DND-41 (cell line): ENCODE data around the gene PAPOLA.

Experiments used
- ATAC-seq: fragments of 200-7000 bp; cut with Tn5 transposase; 3 replicates; pipeline ENCODE4 v1.9.1; 2021; ENCODE audit warnings: low read depth; ENCODE audit not compliant: insufficient read depth
- DNase-seq: peaks from one replicate; pipeline ENCODE4 v3.0.0-alpha.2; 2020
- H2AFZ ChIP-seq: 2 replicates; pipeline ENCODE4 v1.6.0; 2012; ENCODE audit warnings: low read depth, low read length
- H3K27ac ChIP-seq: 2 replicates; pipeline ENCODE4 v1.5.1; 2012; ENCODE audit warnings: low read length, inconsistent platforms
- H3K27me3 ChIP-seq: fragments of 200-600 bp; sonication (generic); 2 replicates; pipeline ENCODE4 v1.6.0; 2012; ENCODE audit warnings: low read length, mild to moderate bottlenecking, inconsistent platforms; ENCODE audit not compliant: insufficient read depth, poor library complexity
- H3K36me3 ChIP-seq: 2 replicates; pipeline ENCODE4 v1.5.1; 2012; ENCODE audit warnings: low read length, inconsistent platforms; ENCODE audit not compliant: insufficient read depth
- H3K4me1 ChIP-seq: 2 replicates; pipeline ENCODE4 v1.5.1; 2012; ENCODE audit warnings: mild to moderate bottlenecking, low read length; ENCODE audit not compliant: insufficient read depth
- H3K4me2 ChIP-seq: 2 replicates; pipeline ENCODE4 v1.6.0; 2012; ENCODE audit warnings: mild to moderate bottlenecking, moderate library complexity, low read length, inconsistent platforms; ENCODE audit not compliant: insufficient read depth
- H3K4me3 ChIP-seq, 2 experiments: fragments of 200-600 bp in 1 of 2; shearing (Covaris generic) in 1 of 2; 2 replicates each; pipeline ENCODE4 v1.5.1; 2012 to 2016; ENCODE audit warnings: inconsistent platforms in 2 of 2, low read length in 2 of 2, mild to moderate bottlenecking in 2 of 2, low read depth in 1 of 2, moderate library complexity in 1 of 2
- H3K79me2 ChIP-seq: 2 replicates; pipeline ENCODE4 v1.6.0; 2012; ENCODE audit warnings: low read length, inconsistent platforms; ENCODE audit not compliant: insufficient read depth
- H3K9ac ChIP-seq: 2 replicates; pipeline ENCODE4 v1.6.0; 2012; ENCODE audit warnings: low read depth, mild to moderate bottlenecking, inconsistent platforms, low read length, moderate library complexity
- H3K9me3 ChIP-seq: 2 replicates; pipeline ENCODE4 v1.5.1; 2012; ENCODE audit warnings: low read length, moderate library complexity, mild to moderate bottlenecking, inconsistent platforms; ENCODE audit not compliant: insufficient read depth, severe bottlenecking
- H4K20me1 ChIP-seq: 2 replicates; pipeline ENCODE4 v1.6.0; 2012; ENCODE audit warnings: low read length; ENCODE audit not compliant: insufficient read depth
- EZH2 ChIP-seq: IDR thresholded peaks from 3 replicates; pipeline ENCODE4 v1.6.1; 2012; ENCODE audit warnings: borderline replicate concordance, low read depth, mild to moderate bottlenecking, moderate library complexity, low read length, inconsistent platforms; ENCODE audit not compliant: severe bottlenecking
- TF ChIP-seq, protein P1 (sequence below): IDR thresholded peaks from 2 replicates; pipeline ENCODE4 v1.5.1; 2012; ENCODE audit warnings: borderline replicate concordance, low read length, moderate library complexity, mild to moderate bottlenecking; ENCODE audit not compliant: poor library complexity, severe bottlenecking; ENCODE audit errors: extremely low read depth

The PAPOLA gene

DNA sequence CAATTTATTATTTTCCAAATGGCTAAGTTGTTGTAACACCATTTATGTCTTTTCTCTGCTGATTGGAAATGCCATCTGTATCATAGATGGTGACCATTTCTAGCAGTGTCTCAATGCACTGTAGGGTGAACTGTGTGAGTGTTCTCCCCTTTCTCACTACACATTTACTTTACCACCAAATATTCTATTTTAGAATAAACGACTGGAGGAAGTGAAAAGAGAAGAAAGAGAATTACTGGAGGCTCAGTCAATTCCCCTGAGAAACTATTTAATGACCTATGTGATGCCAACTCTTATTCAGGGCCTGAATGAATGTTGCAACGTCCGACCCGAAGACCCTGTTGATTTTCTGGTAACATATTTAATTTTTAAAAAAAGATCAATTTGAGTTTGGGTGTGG, 15.5 kb upstream of the PAPOLA start:
- Histone ChIP-seq H3K4me2 (no peak overlapping the region), H3K4me1 (no peaks in the 10 kb centered on the region), H3K36me3 (no peaks in the 10 kb centered on the region), H3K79me2 (no peaks in the 10 kb centered on the region), H3K27me3 (peaks cover 3% of the 10 kb centered on the region), H4K20me1 (no peaks in the 10 kb centered on the region), H3K9ac (no peak overlapping the region), H3K9me3 (no peaks in the 10 kb centered on the region), H2AFZ (no peak overlapping the region), H3K4me3 (no peak overlapping the region), H3K27ac (no peak overlapping the region)
- ATAC-seq (no peak), DNase-seq (no peak)
- no peak for TF ChIP-seq EZH2
- TF ChIP-seq, protein P1, sequence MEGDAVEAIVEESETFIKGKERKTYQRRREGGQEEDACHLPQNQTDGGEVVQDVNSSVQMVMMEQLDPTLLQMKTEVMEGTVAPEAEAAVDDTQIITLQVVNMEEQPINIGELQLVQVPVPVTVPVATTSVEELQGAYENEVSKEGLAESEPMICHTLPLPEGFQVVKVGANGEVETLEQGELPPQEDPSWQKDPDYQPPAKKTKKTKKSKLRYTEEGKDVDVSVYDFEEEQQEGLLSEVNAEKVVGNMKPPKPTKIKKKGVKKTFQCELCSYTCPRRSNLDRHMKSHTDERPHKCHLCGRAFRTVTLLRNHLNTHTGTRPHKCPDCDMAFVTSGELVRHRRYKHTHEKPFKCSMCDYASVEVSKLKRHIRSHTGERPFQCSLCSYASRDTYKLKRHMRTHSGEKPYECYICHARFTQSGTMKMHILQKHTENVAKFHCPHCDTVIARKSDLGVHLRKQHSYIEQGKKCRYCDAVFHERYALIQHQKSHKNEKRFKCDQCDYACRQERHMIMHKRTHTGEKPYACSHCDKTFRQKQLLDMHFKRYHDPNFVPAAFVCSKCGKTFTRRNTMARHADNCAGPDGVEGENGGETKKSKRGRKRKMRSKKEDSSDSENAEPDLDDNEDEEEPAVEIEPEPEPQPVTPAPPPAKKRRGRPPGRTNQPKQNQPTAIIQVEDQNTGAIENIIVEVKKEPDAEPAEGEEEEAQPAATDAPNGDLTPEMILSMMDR: no peak

DNA sequence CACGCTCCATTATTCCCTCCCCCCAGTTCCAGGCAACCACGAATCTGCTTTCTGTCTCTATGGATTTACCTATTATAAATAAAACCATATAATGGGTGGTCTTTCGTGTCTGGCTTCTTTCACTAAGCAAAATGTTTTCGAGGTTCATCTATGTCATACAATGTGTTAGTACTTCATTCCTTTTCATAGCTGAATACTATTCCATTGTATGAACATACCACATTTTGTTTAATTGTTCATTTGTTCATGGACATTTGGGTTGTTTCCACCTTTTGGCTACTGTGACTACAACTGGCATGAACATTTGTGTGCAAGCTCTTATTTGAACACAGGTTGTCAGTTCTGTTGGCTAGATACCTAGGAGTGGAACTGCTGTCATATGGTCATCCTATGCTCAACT, 12.9 kb upstream of the PAPOLA start:
- Histone ChIP-seq H3K9me3 (no peaks in the 10 kb centered on the region), H3K4me1 (no peaks in the 10 kb centered on the region), H3K4me2 (no peak overlapping the region), H3K27ac (no peak overlapping the region), H3K36me3 (no peaks in the 10 kb centered on the region), H4K20me1 (no peaks in the 10 kb centered on the region), H3K79me2 (no peaks in the 10 kb centered on the region), H3K4me3 (no peak overlapping the region), H3K27me3 (peaks cover 11% of the 10 kb centered on the region), H3K9ac (no peak overlapping the region), H2AFZ (no peak overlapping the region)
- no peak for DNase-seq
- no peak for ATAC-seq
- TF ChIP-seq EZH2: no peak
- TF ChIP-seq, protein P1: no peak

DNA sequence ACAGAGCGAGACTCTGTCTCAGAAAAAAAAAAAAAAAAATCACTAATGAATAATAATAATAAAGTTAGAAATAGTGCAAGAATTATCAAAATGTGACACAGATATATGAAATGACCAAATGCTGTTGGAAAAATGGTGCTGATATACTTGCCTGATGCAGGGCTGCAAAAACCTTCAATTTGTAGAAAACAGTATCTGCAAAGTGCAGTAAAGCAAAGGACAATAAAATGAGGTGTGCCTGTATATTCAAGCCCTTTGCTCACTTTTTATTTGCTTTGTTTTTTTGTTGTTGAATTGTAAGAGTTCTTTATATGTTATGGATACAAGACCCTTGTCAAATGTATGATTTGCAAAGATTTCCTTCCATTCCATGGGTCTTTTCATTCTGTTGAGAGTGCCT, 9.0 kb upstream of the PAPOLA start:
- no peak for TF ChIP-seq EZH2
- TF ChIP-seq, protein P1: no peak
- no peaks in the 10 kb centered on the region for H4K20me1 ChIP-seq
- ATAC-seq (no peak), DNase-seq (no peak)
- no peaks in the 10 kb centered on the region for H3K4me1 ChIP-seq
- no peak overlapping the region for H2AFZ ChIP-seq
- H3K9me3 ChIP-seq: no peaks in the 10 kb centered on the region
- no peak overlapping the region for H3K4me3 ChIP-seq
- no peak overlapping the region for H3K4me2 ChIP-seq
- no peaks in the 10 kb centered on the region for H3K79me2 ChIP-seq
- no peak overlapping the region for H3K27ac ChIP-seq
- peaks cover 13% of the 10 kb centered on the region for H3K27me3 ChIP-seq
- H3K36me3 ChIP-seq: no peaks in the 10 kb centered on the region
- H3K9ac ChIP-seq: no peak overlapping the region

DNA sequence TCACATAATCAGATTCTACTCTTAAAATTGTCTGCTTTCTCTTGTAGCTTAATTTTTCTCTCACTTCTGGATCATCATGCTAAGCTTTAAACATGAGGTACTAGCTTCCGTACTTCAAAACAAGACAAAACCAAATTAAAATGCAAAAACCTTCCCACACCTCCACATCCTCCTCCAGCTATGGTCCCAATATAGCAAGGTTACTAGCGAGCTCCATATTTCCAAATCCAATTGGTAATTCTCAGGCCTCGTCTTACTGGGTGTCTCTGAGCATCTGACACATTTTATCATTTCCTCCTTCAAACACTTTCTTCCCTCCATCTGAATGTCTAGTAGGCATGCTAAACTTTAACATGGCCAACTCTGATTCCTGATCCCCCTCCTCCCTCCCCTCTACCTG, 7.9 kb upstream of the PAPOLA start:
- Histone ChIP-seq H3K27me3 (peaks cover 13% of the 10 kb centered on the region), H3K4me1 (no peaks in the 10 kb centered on the region), H3K9ac (no peak overlapping the region), H3K79me2 (no peaks in the 10 kb centered on the region), H3K36me3 (no peaks in the 10 kb centered on the region), H2AFZ (no peak overlapping the region), H3K27ac (no peak overlapping the region), H3K4me3 (no peak overlapping the region), H3K4me2 (no peak overlapping the region), H4K20me1 (no peaks in the 10 kb centered on the region), H3K9me3 (no peaks in the 10 kb centered on the region)
- DNase-seq (no peak), ATAC-seq (no peak)
- no peak for TF ChIP-seq EZH2
- TF ChIP-seq, protein P1: no peak
